Endothelial cell of hepatic sinusoid (primary cell): ENCODE results near the gene CYFIP1.

ENCODE experiments used
- in situ Hi-C: cut with HindIII; loops from 2 replicates; pipeline ENCODE4 v1.10.0; 2017; ENCODE audit warnings: low sequenced_read_pairs

CYFIP1 gene

DNA sequence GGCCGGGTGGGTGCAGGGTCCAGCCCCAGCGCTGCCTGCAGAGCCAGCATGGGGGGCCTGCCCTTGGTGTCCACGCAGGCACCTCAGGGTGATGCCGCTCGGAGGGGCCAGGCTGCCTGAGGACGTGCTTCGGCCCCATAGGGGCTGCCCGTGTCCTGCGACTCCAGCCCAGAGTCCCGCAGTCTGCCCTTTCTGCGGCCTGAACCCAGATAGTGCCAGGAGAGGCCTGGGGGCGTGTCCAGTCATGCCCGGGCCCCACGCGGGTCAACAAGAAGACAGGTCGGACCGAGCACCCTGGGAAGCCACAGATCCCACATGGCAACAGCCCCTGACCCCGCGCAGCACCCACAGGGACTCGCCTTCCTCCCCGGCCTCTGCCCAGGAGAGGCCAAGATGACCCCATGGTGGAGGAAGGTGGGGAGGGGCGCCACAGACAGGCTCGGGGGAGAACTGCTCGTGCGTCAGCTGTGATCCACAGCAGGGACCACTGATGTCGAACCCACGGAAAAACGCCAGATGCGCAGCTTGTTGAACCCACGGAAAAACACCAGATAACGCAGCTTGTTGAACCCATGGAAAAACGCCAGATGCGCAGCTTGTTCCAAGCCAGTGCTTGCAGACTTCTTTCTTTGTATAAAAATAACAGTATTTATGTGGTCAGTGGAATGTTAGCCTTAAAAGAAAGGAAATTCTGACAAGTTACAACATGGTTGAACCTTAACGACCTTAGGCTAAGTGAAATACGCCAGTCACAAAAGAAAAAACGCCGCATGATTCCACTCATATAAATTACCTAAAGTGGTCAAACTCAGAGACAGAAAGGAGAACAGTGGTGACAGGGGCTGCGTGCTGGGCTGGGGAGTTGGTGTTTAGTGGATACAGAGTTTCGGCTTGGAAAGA lies 28.5 kb downstream of the CYFIP1 start:
- in situ Hi-C loops: no loop called here

DNA sequence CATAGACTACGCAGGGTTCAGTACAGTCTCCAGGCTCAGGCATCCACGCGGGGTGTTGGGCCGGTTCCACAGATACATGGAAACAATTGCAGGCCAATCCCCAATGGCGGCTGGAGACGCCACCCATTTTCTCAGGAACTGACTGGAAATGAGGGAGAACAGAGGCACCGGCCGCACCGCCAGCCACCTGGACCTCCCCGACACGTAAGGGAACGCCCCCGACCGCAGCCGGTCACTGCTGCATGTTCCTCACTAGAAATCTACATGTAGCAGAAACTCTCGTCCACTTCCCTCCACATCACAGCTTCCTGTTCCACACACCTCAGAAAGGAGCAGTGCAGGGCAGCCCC lies 29.2 kb downstream of the CYFIP1 start:
- in situ Hi-C loops: no loop called here

DNA sequence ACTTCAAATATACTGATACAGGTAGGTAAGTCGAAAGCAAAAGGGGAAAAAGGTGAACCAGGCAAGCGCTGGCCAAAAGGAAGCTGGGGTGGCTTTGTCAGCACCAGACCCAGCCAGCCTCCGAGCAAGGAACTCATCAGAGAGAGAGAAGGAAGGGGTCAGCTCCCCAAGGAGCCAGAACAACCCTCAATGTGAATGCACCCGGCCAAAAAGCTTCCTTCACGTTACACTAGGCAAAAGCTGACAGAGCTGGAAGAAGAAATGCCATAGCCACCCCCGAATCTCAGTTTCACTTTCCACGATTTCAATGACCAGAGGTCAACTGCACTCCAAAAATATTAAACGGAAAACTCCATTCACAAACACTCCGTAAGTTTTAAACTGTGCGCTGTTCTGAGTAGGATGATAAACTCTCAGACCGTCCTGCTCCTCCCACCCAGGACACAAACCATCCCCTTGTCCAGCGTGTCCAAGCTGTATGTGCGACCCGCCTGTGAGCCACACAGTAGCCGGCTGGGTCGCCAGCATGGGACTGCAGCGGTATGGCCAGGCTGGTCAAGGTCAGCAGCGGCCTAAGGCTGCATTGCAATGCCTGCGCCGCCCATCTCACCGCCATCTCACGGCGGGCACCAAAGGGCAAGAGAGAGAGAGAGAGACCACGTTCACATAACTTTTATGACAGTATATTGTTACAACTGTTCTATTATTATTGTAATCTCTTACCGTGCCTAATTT lies 29.7 kb downstream of the CYFIP1 start:
- in situ Hi-C loops: no loop called here

DNA sequence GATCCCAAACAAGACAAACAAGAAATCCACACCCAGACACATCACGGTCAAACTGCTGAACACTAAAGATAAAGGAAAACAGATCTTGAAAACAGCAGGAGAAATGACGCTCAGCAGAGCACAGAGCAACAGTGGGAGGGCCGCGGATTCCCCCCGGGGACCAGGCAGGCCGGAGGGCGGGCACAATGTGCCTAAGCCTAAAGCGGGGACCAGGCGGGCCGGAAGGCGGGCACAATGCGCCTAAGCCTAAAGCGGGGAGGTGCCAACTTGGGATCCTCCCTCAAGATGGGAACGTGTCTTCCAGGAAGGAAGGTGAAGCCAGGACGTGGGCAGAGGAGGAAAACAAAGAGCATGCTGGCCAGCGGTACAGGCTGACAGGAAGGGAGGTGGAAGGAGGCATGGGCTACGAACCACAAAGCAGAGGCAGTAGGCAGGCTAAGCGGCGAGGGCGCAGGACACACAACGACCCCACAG lies 31.1 kb downstream of the CYFIP1 start:
- in situ Hi-C loops: no loop called here

DNA sequence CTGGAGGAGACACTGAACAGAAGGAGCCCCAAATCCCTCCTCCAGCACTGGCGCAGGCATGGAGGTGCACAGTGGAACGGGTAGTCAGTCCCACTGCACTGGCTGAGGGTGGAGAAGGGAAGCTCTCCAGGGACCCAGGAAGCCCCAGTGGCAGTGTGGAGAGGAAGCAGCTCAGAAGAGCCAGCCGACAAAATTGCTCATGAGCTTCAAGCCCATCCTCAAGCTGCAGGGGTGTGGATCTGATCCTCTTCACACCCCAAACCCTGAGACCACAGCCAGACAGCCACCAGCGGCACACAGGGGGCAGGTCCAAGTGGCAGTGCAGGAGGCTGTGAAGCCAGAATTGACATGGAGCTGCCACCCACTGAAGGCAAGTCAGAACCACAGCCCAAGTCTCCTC lies 32.1 kb downstream of the CYFIP1 start:
- in situ Hi-C loops: no loop called here

DNA sequence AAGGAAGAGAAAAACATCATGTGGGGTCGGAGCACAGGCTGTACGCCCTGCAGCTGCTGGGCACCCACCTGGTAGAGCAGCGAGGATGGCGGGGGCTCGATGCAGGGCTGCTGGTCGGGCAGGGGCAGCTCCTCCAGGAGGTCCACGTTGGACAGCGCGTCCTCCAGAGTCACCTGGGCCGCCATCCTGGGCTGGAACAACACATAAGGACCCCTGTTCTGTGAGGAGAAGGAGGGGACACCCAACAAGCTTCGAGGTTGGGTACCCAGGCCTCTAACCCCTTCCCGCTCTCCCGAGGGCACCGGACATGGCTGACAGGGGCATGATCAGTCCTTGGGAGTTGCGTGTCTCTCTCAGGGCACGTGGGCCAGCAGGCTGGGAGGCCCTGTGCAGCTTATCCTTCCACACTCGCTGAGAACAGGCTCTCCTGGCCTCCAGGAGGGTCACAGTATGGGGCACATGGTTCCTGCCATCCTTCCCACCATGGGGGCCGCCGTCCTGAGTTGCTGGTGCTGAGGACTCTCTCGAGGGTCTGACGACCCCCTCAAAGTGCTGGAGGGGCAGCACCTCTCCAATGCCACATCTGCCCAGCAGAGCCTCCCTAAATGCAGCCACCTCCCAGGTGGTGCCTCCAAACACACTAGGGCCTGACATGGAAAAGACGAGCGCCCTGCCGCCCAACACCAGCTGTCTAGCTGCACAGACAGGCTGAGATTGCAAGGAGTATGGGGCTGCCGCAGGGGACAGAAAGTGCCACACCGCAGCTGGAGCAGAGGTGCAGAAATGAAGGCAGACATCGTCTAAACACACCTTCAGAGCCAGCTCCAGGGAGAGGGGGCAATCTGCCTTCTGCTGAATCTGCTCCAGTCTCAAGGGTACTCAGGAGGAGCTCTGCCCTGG lies 32.8 kb downstream of the CYFIP1 start:
- in situ Hi-C loops: no loop called here

DNA sequence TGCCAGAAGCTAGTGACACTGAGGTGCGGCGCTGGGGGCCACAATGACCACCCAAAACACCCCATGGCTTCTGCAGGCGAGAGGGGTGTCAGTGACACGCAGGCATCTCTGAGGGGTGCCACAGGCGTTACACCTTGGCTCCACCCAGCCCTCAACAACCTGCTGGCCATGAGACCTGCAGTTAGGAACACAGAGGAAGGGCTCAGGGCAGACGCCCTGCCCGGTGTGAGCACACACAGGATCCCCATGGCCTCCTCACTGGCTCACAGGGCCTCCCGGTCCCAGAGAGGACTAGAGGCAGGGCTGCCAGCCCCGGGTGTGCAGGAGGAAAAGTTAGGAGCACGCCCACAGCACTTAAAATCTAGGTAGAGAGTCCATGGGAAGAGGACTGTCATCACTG lies 35.1 kb downstream of the CYFIP1 start:
- in situ Hi-C loops: no loop called here

DNA sequence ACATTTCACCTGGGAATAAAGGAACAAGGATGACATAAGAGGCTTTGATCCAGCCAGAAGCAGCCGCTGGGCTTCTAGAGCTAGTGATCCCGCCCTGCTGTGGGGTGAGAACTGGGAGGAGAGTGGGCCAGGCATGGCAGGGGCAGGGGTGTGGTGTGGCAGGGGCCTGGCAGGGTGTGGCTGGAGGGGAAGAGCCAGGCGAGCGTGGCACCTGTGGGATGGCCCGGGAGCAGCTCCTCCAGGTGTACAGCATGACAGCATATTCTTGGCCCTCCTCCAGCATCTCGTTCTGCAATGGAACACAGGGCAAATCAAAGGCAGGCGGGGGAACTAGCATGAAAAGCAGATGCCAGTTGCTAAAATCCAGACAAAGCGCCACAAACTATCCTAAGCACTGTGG lies 35.5 kb downstream of the CYFIP1 start:
- in situ Hi-C loops: no loop called here

DNA sequence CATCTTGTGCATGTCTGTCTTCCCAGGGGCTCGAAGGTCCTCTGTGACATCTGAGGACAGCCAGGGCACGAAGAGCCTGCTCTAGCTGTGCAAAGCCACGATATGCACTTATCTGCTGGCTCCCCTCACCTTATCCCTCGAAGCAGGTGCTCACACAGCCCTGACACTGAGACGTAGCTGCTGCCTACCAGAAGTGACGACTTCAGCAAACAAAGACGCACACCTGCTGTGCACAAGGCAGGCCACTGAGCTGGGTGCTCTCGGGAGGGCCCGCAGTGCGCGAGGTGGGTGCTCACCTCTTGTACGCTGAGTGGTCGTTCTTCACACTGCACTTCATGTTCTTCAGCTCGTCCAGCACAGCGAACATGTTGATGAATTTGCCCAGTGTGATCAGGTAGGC lies 37.3 kb downstream of the CYFIP1 start:
- in situ Hi-C loops: no loop called here

DNA sequence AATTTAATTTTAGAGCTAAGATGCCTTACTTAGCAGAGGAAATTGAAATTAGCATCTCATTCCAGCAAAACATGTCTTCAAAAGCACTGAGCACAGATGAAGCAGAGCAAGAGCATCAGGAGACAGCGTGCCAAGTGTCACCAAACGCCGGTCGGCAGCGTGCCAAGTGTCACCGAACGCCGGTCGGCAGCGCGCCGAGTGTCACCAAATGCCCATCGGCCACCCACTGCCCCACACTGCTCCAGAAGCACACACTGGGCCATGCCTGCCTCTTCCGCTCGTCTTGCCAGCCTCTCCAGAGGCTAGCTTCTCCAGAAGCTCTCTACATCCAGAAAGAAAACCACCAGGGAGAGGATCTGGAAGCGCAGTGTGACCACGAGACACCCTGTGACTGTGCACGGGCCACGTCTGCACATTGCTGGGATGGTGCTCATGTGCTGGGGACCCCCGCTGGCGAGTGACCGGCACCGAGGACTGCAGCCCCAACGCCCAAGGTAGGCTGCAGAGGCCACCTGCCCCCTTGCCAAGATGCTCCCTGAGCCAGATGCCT lies 37.8 kb downstream of the CYFIP1 start:
- in situ Hi-C loops: no loop called here

DNA sequence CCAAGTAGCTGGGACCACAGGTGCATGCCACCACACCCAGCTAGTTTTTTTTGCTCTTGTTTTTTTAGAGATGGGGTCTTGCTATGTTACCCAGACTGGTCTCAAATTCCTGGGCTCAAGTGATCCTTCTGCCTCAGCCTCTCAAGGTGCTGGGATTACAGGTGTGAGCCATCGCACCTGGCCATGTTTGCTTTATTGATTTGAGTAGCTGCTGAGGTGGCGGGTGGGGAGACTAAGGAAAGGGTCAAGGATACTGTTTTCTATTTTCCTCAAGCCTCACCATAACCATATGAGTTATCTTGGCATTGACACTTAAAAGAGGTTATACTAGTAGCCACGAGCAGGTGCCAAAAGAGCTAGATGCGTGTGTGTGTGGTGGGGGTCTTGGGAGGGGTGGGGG lies 39.0 kb downstream of the CYFIP1 start:
- in situ Hi-C loops: no loop called here

DNA sequence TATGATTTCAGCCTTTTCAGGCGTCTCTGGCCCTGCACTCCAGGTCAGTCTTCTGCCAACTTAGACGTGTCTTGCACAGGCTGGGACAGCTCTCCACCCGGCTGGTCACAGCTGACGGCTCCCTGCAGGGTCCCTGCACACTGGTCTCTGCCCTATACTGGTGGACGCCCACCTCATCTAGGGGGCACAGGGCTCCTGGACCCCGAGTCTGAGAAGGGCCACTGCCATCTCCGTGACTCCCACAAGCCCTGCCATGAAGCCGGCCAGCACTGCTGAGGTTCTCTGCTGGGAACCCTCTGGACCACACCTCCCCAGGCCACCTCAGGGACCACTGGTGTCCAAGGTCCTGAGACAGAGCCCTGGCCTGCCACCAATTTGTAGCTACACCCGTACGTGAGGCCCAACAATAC lies 40.5 kb downstream of the CYFIP1 start:
- in situ Hi-C loops: no loop called here

DNA sequence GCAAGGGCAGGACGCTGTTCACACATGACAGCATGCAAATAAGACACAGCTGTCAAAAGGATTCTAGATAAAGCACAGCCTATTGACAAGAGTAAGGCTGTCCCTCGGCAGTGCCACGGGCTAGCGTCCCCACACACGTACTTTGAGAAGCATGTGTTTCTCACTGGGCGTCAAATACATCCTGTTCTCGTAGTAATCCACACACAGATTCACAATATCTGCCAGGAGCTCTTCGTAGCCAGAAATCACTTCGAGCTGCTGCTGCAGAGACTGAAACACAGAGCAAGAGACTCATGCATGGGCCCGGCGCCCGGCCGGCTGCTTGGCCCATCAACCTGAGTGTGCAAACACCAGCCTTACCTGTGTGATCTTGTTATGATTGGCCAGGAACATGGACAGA lies 41.1 kb downstream of the CYFIP1 start:
- in situ Hi-C loops: no loop called here

DNA sequence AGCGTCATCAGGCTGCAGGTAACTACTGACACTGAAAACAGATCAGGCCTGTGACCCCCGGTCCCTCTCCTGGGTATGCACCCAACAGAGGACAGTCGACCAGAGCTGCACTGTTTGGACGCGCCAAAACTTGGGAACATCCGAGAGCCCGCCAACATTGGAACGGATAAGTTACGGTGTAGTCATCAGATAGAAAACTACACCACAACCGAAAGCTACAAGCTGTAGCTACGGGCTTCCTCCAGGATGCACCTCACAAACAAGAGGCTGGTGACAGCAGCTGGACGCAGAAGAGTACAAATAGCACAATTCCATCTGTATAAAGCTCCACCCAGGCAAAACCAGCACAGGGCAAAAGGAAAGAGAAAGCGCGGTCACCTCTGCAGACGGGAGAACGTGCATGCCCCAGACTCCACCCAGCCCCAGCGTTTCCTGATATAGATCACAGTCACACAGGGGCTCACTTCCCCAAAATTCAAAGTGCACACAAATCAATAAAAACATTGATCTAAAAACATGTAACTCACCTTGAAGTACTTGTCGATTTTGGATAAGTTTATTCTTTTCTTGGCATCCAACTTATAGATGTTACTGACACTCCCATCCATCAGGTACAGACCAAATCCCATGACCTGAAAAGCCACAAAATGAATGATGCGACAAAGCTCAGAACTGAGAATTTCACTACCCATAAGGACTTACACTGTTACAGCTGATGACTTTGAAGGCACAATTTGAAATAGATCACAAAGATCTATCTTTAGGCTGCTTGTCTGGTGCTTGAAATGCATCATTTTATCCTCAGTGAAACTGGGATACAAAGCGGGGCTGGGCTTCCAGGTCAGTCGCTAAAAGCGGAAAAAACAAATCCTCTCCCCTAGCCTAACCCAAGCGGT lies 43.3 kb downstream of the CYFIP1 start:
- in situ Hi-C loops: no loop called here

DNA sequence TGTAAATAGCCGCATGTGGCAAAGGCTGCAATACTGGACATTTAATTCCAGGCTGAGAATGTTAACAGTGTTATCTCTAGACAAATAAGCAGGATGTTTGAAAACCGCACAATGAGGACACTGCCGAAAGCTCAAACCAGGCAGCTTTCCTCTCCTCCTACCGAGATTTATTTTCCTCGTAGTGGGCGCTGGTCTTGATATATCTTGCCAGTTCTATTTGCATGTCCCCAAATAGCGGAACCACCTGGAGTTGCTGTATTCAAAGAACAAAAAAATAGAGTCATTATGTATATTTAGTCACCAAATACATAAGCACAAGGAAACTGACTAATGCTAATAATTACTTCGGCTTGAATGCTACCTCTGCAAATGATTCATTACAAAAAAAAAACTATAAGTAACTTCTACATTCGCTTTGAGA lies 46.5 kb downstream of the CYFIP1 start:
- in situ Hi-C loops: no loop called here

DNA sequence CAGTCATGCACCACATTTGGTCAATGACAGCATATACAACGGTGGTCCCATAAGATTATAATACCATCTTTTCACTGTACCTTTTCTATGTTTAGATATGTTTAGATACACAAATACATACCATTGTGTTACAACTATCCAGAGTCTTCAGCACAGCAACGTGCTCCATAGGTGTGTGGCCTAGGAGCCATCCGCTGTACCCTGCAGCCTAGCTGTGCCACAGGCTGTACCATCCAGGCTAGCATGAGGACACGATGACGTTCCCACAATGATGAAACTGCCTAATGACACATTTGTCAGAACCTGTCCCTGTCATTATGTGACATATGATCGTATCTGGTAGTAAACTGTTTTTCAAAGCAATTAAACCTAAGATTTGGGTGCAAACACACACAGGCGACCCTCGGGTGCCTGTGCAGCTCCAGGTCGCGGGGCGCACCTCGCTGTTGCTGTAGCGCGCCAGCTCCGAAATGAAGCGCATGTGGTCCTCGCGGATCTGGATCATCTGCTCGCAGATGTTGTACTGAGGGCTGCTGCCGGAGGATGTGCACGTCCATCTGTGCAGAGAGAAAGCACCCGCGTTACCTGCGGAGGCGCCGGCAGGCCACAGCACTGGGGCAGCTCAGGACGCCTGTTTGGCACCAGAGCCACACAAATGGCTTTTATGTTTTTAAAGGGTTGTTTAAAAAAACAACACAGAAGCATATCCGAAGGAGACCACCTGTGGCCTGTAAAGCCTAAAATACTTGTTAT lies 48.2 kb downstream of the CYFIP1 start:
- in situ Hi-C loops: no loop called here

DNA sequence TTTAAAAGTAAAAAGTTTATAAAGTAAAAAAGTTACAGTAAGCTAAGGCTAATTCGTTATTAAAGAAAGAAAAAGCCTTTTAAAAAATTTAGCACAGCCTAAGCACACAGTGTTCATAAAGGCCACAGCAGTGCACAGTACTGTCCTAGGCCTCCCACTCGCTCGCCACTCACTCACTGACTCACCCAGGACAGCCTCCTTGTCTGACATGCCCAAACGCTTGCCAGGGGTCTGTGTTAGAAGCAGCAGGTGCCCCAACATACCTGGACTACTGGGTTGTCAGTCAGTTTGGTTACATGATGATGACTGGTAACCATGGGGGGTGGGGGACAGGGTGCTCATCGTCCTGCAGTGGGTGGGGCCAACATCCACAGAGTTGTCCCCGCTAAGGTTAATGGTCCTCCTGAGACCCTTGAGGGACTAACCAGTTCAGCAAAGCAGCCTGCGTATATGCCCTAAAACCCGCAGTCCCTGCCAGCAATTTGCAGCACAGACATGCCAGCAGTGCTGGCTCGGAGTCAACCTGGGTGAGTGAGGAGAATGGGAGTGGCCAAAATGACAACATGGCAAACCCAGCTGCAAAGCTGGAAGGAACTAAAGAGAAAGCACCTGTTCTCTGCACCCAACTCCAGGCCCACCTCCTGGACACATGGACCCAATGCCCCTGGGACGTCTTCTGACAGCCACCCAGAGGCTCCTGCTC lies 49.2 kb downstream of the CYFIP1 start:
- in situ Hi-C loops: no loop called here

DNA sequence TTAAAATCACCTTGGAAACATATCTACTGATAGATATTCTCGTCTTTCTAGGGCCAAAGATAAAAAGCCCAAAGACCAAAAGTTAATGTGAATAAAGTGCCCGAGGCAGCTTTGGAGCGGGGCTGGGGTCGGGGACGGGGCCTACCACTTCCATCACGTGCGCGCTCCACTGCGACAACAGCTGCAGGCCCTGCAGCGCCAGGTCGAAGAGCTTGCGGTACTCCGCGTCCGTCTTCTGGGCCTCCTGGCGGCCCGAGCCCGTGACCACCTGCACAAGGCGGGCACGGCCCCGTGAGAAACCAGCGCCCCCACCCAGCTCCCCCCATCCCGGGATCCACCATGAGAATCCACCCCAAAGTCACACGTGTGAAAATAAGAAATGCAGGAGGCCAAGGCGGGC lies 52.4 kb downstream of the CYFIP1 start:
- in situ Hi-C loops: no loop called here

DNA sequence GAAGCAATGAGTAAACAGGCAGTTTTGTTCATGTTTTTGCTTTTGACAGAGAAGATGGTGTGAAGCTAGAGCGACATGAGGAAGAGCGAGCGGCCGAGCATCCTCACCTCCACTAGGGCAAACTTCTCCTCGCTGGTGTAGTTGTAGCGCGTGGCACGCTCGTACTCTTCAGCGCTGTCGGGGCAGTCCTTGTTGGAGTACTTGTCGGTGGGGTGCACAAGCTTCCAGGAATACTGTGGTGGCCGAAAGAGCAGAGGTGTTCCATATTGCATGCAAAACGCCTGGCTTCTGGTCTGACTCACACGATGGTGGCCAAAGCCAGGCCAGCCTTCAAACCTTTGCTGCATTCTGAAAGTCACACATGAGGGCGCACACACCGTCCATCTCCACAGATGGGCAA lies 54.3 kb downstream of the CYFIP1 start:
- in situ Hi-C loops: no loop called here
